DOHH2 (cell line): ENCODE results near the gene CNGA4.
"Not testable (repeated sequence)": the region's sequence is repeated elsewhere in the genome, so short reads cannot be mapped to it uniquely, and the experiment has no call there.

ENCODE experiments used
- H3F3A ChIP-seq: fragments of 200-600 bp; sonication (generic), shearing (Covaris generic); 2 replicates; pipeline ENCODE4 v1.6.0; 2016; ENCODE audit warnings: antibody characterized with exemption, mild to moderate bottlenecking; ENCODE audit not compliant: control insufficient read depth, insufficient read depth
- H3K27ac ChIP-seq: fragments of 200-600 bp; sonication (generic); 2 replicates; pipeline ENCODE4 v1.5.1; 2014; ENCODE audit warnings: low read depth, mild to moderate bottlenecking, low read length, moderate library complexity
- H3K27me3 ChIP-seq: fragments of 200-600 bp; sonication (generic); 2 replicates; pipeline ENCODE4 v1.6.1; 2014; ENCODE audit warnings: mild to moderate bottlenecking, low read length, mixed read lengths; ENCODE audit not compliant: control insufficient read depth
- H3K36me3 ChIP-seq: fragments of 200-600 bp; sonication (generic); 2 replicates; pipeline ENCODE4 v1.6.1; 2014; ENCODE audit warnings: mild to moderate bottlenecking, low read length, moderate library complexity, mixed read lengths; ENCODE audit not compliant: control insufficient read depth
- H3K4me1 ChIP-seq: fragments of 200-600 bp; sonication (generic); 2 replicates; pipeline ENCODE4 v1.6.1; 2014; ENCODE audit warnings: mild to moderate bottlenecking, low read length, mixed read lengths; ENCODE audit not compliant: control insufficient read depth
- H3K4me2 ChIP-seq: fragments of 200-600 bp; sonication (generic); 2 replicates; pipeline ENCODE4 v1.6.0; 2014; ENCODE audit warnings: mild to moderate bottlenecking, low read length, moderate library complexity
- H3K4me3 ChIP-seq: fragments of 200-600 bp; sonication (generic); 2 replicates; pipeline ENCODE4 v1.5.1; 2014; ENCODE audit warnings: mild to moderate bottlenecking, low read length, mixed read lengths
- H3K79me2 ChIP-seq: fragments of 200-600 bp; sonication (generic); 2 replicates; pipeline ENCODE4 v1.6.1; 2014; ENCODE audit warnings: mild to moderate bottlenecking, low read length, mixed read lengths; ENCODE audit not compliant: control insufficient read depth
- H3K9me2 ChIP-seq: fragments of 200-600 bp; sonication (generic); replicated peaks from 2 replicates; pipeline ENCODE4 v1.6.1; 2014; ENCODE audit warnings: mild to moderate bottlenecking, low read length, mixed read lengths; ENCODE audit not compliant: control insufficient read depth
- H3K9me3 ChIP-seq: fragments of 200-600 bp; sonication (generic); 2 replicates; pipeline ENCODE4 v1.6.1; 2014; ENCODE audit warnings: antibody characterized with exemption, low read length, mixed read lengths; ENCODE audit not compliant: control insufficient read depth, insufficient read depth
- H4K20me1 ChIP-seq: fragments of 200-600 bp; sonication (generic); 2 replicates; pipeline ENCODE4 v1.6.0; 2014; ENCODE audit warnings: low read depth, mild to moderate bottlenecking, antibody characterized with exemption, low read length, moderate library complexity; ENCODE audit not compliant: control insufficient read depth, insufficient read depth
- CTCF ChIP-seq: fragments of 200-600 bp; sonication (generic); IDR thresholded peaks from one replicate; pipeline ENCODE4 v1.5.1; 2014; ENCODE audit warnings: antibody characterized with exemption, mild to moderate bottlenecking, low read depth, low read length; ENCODE audit not compliant: poor library complexity, severe bottlenecking
- EZH2phosphoT487 ChIP-seq: fragments of 200-600 bp; sonication (generic); IDR thresholded peaks from 2 replicates; pipeline ENCODE4 v1.6.1; 2017; ENCODE audit warnings: borderline replicate concordance, mild to moderate bottlenecking, antibody characterized with exemption, low read length, moderate library complexity, mixed read lengths

Gene CNGA4

DNA sequence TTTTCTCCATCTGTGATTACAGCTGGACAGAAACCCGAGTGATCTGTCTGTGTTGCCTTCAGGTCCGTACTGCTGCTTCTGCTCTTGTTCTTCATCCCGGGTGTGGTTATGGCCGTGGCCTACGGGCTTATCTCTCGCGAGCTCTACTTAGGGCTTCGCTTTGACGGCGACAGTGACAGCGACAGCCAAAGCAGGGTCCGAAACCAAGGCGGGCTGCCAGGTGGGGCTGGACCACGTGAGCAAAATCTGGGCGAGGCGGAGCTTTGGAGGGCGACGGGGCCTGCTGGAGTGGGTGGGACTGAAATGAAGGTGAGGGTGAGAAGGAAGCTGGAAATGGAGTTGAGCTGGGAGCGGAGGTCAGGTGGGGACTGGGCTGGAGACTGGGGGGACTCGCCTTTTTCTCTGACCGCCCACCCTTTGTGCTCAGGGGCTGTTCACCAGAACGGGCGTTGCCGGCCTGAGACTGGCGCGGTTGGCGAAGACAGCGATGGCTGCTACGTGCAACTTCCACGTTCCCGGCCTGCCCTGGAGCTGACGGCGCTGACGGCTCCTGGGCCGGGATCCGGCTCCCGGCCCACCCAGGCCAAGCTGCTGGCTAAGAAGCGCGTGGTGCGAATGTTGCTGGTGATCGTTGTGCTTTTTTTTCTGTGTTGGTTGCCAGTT lies 31.8 kb downstream of the CNGA4 start:
- no peaks in the 10 kb centered on the region for H3K9me2 ChIP-seq
- no peaks in the 10 kb centered on the region for H3K4me1 ChIP-seq
- peaks cover 1% of the 10 kb centered on the region for H3K27me3 ChIP-seq
- no peaks in the 10 kb centered on the region for H3K79me2 ChIP-seq
- no peaks in the 10 kb centered on the region for H3K36me3 ChIP-seq
- H4K20me1 ChIP-seq = no peaks in the 10 kb centered on the region
- no peaks in the 10 kb centered on the region for H3K9me3 ChIP-seq
- H3K4me3 ChIP-seq = no peak overlapping the region
- H3K27ac ChIP-seq = no peak overlapping the region
- no peaks in the 10 kb centered on the region for H3F3A ChIP-seq
- TF ChIP-seq CTCF (no peak), EZH2phosphoT487 (no peak)
- H3K4me2 ChIP-seq = no peak overlapping the region

DNA sequence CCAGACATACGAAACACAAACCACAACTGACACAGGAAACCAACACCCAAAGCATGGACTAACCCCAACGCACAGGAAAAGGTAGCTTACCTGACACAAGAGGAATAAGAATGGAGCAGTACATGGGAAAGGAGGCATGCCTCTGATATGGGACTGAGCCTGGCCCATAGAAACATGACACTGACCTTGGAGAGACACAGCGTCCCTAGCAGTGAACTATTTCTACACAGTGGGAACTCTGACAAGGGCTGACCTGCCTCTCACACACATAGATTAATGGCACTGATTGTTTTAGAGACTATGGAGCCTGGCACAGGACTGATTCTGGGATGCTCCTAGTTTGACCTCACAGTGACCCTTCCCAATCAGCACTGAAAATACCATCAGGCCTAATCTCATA lies 32.7 kb downstream of the CNGA4 start:
- Histone ChIP-seq H3F3A (no peaks in the 10 kb centered on the region), H4K20me1 (no peaks in the 10 kb centered on the region), H3K9me2 (no peaks in the 10 kb centered on the region), H3K27me3 (peaks cover 3% of the 10 kb centered on the region), H3K27ac (no peak overlapping the region), H3K9me3 (no peaks in the 10 kb centered on the region), H3K4me2 (no peak overlapping the region), H3K36me3 (no peaks in the 10 kb centered on the region), H3K79me2 (no peaks in the 10 kb centered on the region), H3K4me1 (no peaks in the 10 kb centered on the region), H3K4me3 (no peak overlapping the region)
- TF ChIP-seq EZH2phosphoT487 (no peak), CTCF (no peak)

- Histone ChIP-seq H3K4me2 (no peak overlapping the region), H3F3A (no peaks in the 10 kb centered on the region), H3K4me3 (no peak overlapping the region), H3K4me1 (no peaks in the 10 kb centered on the region), H4K20me1 (no peaks in the 10 kb centered on the region), H3K27me3 (peaks cover 7% of the 10 kb centered on the region), H3K9me3 (no peaks in the 10 kb centered on the region), H3K27ac (no peak overlapping the region), H3K79me2 (no peaks in the 10 kb centered on the region), H3K9me2 (no peaks in the 10 kb centered on the region), H3K36me3 (no peaks in the 10 kb centered on the region)
- no peak for TF ChIP-seq CTCF
- no peak for TF ChIP-seq EZH2phosphoT487
Measured at GRCh38 chr11:6273188-6273587, 34.3 kb downstream of the CNGA4 start.

DNA sequence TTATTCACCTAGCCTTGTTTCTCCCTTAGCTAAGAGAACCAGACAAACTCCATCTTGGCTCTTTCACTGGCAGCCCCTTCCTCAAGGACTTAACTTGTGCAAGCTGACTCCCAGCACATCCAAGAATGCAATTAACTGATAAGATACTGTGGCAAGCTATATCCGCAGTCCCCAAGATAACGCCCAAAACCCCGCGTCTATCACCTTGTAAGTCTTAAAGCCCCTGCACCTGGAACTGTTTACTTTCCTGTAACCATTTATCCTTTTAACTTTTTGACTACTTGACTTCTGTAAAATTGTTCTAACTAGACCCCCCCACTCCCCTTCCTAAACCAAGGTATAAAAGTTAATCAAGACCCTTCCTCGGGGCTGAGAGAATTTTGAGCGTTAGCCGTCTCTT lies 41.9 kb downstream of the CNGA4 start:
- H3K27ac ChIP-seq, H4K20me1 ChIP-seq, H3K4me1 ChIP-seq, H3F3A ChIP-seq, H3K4me2 ChIP-seq, H3K79me2 ChIP-seq, H3K9me3 ChIP-seq, H3K9me2 ChIP-seq, H3K27me3 ChIP-seq, H3K4me3 ChIP-seq, H3K36me3 ChIP-seq: not testable (repeated sequence)
